Adipose tissue (tissue), 3 donors: ENCODE results near the gene HAPLN2. TPM values are rescaled to one million over a fixed set of nuclear protein-coding genes. Genes with fewer than 3 reads are reported as not detected.
A peak's percentile ranks its signal among the peaks of the same experiment; 100 is the strongest.

Experiments used
- H3K27ac ChIP-seq: one replicate; pipeline ENCODE4 v1.5.1; 2013; ENCODE audit warnings: low read depth, low read length
- WGBS, 3 donors: extraction: QIAGEN DNeasy Blood & Tissue Kit; methylation state at CpG; one replicate each; pipeline ENCODE4 v1.1.7; 2013; 5-methylcytosine and 5-hydroxymethylcytosine counted together
- polyA plus RNA-seq, 3 donors: library from polyadenylated mRNA; stranded (reverse); fragments of 200-250 nt; gene quantifications; one replicate each; pipeline ENCODE4 v1.2.3, GENCODE V29; 2013
- donor health status: healthy with polysubstance abuse.
- donor health status: Bipolar disorder and iron deficiency.
- donor health status: healthy.

HAPLN2 gene
- polyA plus RNA-seq, 3 donors: 0.24 to 1.6 (median 0.28) TPM

- H3K27ac ChIP-seq: peak overlapping the region; percentile 8
- 46 to 83% (median 48%) methylated on average over 5 of the region's 5 CpGs for WGBS, 3 donors
Measured at GRCh38 chr1:156667610-156667967, 48.4 kb downstream of the HAPLN2 start.

GRCh38 chr1:156667968-156668709 is 48.9 kb downstream of the HAPLN2 start:
- H3K27ac ChIP-seq: peak overlapping the region; percentile 6
- 65 to 86% (median 75%) methylated on average over 8 to 9 of the region's 9 CpGs for WGBS, 3 donors

GRCh38 chr1:156668801-156669637 is 49.8 kb downstream of the HAPLN2 start:
- no peak overlapping the region for H3K27ac ChIP-seq
- 80 to 82% (median 81%) methylated on average over 17 of the region's 17 CpGs for WGBS, 3 donors

GRCh38 chr1:156669794-156670193 is 50.6 kb downstream of the HAPLN2 start:
- H3K27ac ChIP-seq: no peak overlapping the region
- 58 to 73% (median 65%) methylated on average over 5 of the region's 5 CpGs for WGBS, 3 donors

GRCh38 chr1:156670359-156670758 is 51.1 kb downstream of the HAPLN2 start:
- no peak overlapping the region for H3K27ac ChIP-seq

GRCh38 chr1:156670791-156671190 is 51.6 kb downstream of the HAPLN2 start:
- no peak overlapping the region for H3K27ac ChIP-seq
- 66 to 84% (median 68%) methylated on average over 4 of the region's 4 CpGs for WGBS, 3 donors

More at GRCh38 chr1:156670359-156670758, 51.1 kb downstream of the HAPLN2 start:
- 68 to 84% (median 78%) methylated on average over 5 to 6 of the region's 6 CpGs for WGBS, 3 donors

- WGBS, 3 donors: 87 to 94% (median 94%) methylated on average over 2 of the region's 2 CpGs
- H3K27ac ChIP-seq: no peak overlapping the region
Measured at GRCh38 chr1:156671804-156672203, 52.6 kb downstream of the HAPLN2 start.

GRCh38 chr1:156673387-156674121 is 54.3 kb downstream of the HAPLN2 start:
- H3K27ac ChIP-seq: no peak overlapping the region
- WGBS, 3 donors: 53 to 60% (median 57%) methylated on average over 8 of the region's 8 CpGs

Other genes with a start within 250 kb of the HAPLN2 start
- gene MEF2D, start 118.6 kb upstream of the HAPLN2 start, polyA plus RNA-seq: 10 to 100 TPM; 13.4 to 28.7 (median 17.4) TPM
- gene IQGAP3, start 46.9 kb upstream of the HAPLN2 start, polyA plus RNA-seq: under 1 TPM; 0.03 to 0.22 (median 0.22) TPM
- under 1 TPM in 2 of 3 donors, not detected in 1; 0.10 to 0.17 TPM for gene TTC24, start 39.7 kb upstream of the HAPLN2 start, polyA plus RNA-seq
- gene NAXE, start 27.6 kb upstream of the HAPLN2 start, polyA plus RNA-seq: 10 to 100 TPM; 46.5 to 65.9 (median 52.1) TPM
- 10 to 100 TPM; 12.5 to 42.2 (median 29.1) TPM for gene GPATCH4, start 17.9 kb upstream of the HAPLN2 start, polyA plus RNA-seq
- under 1 TPM; 0.06 to 0.56 (median 0.07) TPM for gene BCAN, start 22.7 kb downstream of the HAPLN2 start, polyA plus RNA-seq
- 10 to 100 TPM in 2 of 3 donors, 1 to 10 TPM in 1; 3.5 to 38.3 (median 32.1) TPM for gene NES, start 58.0 kb downstream of the HAPLN2 start, polyA plus RNA-seq
- 10 to 100 TPM in 1 of 3 donors, 1 to 10 TPM in 1, under 1 TPM in 1; 0.45 to 31.3 (median 3.2) TPM for gene CRABP2, start 86.2 kb downstream of the HAPLN2 start, polyA plus RNA-seq
- gene METTL25B, start 109.1 kb downstream of the HAPLN2 start, polyA plus RNA-seq: 10 to 100 TPM; 22.7 to 25.4 (median 24.6) TPM
- gene ISG20L2, start 109.4 kb downstream of the HAPLN2 start, polyA plus RNA-seq: 10 to 100 TPM in 2 of 3 donors, 1 to 10 TPM in 1; 9.3 to 17.1 (median 15.7) TPM
- gene MRPL24, start 121.7 kb downstream of the HAPLN2 start, polyA plus RNA-seq: 100 to 1,000 TPM; 104 to 178 (median 151) TPM
- 100 to 1,000 TPM in 2 of 3 donors, 10 to 100 TPM in 1; 51.7 to 120 (median 116) TPM for gene HDGF, start 132.3 kb downstream of the HAPLN2 start, polyA plus RNA-seq
- 10 to 100 TPM; 16.6 to 38.7 (median 35.8) TPM for gene PRCC, start 148.1 kb downstream of the HAPLN2 start, polyA plus RNA-seq
- 1 to 10 TPM in 2 of 3 donors, under 1 TPM in 1; 0.75 to 6.1 (median 3.0) TPM for gene SH2D2A, start 197.4 kb downstream of the HAPLN2 start, polyA plus RNA-seq
- gene INSRR, start 239.7 kb downstream of the HAPLN2 start, polyA plus RNA-seq: under 1 TPM; 0.07 to 0.39 (median 0.11) TPM
- gene NTRK1, start 241.4 kb downstream of the HAPLN2 start, polyA plus RNA-seq: 1 to 10 TPM in 2 of 3 donors, under 1 TPM in 1; 0.40 to 4.0 (median 1.8) TPM